GM23338 (cell line): ENCODE measurements around the gene CPEB3. TPM values are rescaled to one million over a fixed set of nuclear protein-coding genes. Genes with fewer than 3 reads are reported as not detected.

Experiments used
- ATAC-seq: fragments of 200-7000 bp; cut with Tn5 transposase; 3 replicates; pipeline ENCODE4 v1.9.1; 2020
- DNase-seq: peaks from one replicate; pipeline ENCODE4 v3.0.0-alpha.2; 2015; ENCODE audit warnings: low spot score
- H2AFZ ChIP-seq: fragments of 200-600 bp; sonication (generic); 2 replicates; pipeline ENCODE4 v1.8.0; 2016; ENCODE audit warnings: antibody characterized with exemption, mild to moderate bottlenecking, moderate library complexity
- H3F3A ChIP-seq: fragments of 200-600 bp; sonication (generic); replicated peaks from 2 replicates; pipeline ENCODE4 v1.8.0; 2017; ENCODE audit warnings: antibody characterized with exemption, mixed run types, low read depth
- H3K27ac ChIP-seq: fragments of 200-600 bp; sonication (generic); 2 replicates; pipeline ENCODE4 v1.6.1; 2016; ENCODE audit warnings: low read depth
- H3K27me3 ChIP-seq: fragments of 200-600 bp; sonication (generic); 2 replicates; pipeline ENCODE4 v1.8.0; 2016; ENCODE audit warnings: mild to moderate bottlenecking, mixed run types, moderate library complexity; ENCODE audit not compliant: insufficient read depth
- H3K36me3 ChIP-seq: fragments of 200-600 bp; sonication (generic); 2 replicates; pipeline ENCODE4 v1.8.0; 2016; ENCODE audit warnings: mild to moderate bottlenecking; ENCODE audit not compliant: insufficient read depth
- H3K4me1 ChIP-seq: fragments of 200-600 bp; sonication (generic); 2 replicates; pipeline ENCODE4 v1.8.0; 2016; ENCODE audit warnings: mild to moderate bottlenecking, moderate library complexity; ENCODE audit not compliant: insufficient read depth
- H3K4me2 ChIP-seq: fragments of 200-600 bp; sonication (generic); 2 replicates; pipeline ENCODE4 v1.7.1; 2017; ENCODE audit warnings: mixed run types
- H3K4me3 ChIP-seq: fragments of 200-600 bp; sonication (generic); 2 replicates; pipeline ENCODE4 v1.6.1; 2016; ENCODE audit warnings: mixed run types
- H3K79me2 ChIP-seq: fragments of 200-600 bp; sonication (generic); replicated peaks from 2 replicates; pipeline ENCODE4 v1.8.0; 2017; ENCODE audit warnings: mild to moderate bottlenecking; ENCODE audit not compliant: insufficient read depth
- H3K9me2 ChIP-seq: fragments of 200-600 bp; sonication (generic); 2 replicates; pipeline ENCODE4 v1.8.0; 2017; ENCODE audit not compliant: insufficient read depth
- H4K20me1 ChIP-seq: fragments of 200-600 bp; sonication (generic); replicated peaks from 2 replicates; pipeline ENCODE4 v1.8.0; 2017; ENCODE audit warnings: mild to moderate bottlenecking; ENCODE audit not compliant: insufficient read depth
- H3K27ac Mint-ChIP-seq: 2 replicates; pipeline ENCODE4 v1.8.0; 2020; ENCODE audit warnings: inconsistent platforms, mild to moderate bottlenecking, moderate library complexity, mixed read lengths
- H3K27me3 Mint-ChIP-seq: 3 replicates; pipeline ENCODE4 v1.8.0; 2022; ENCODE audit warnings: low read depth, mild to moderate bottlenecking, moderate library complexity, mixed read lengths, inconsistent platforms; ENCODE audit not compliant: insufficient read depth, poor library complexity
- H3K36me3 Mint-ChIP-seq: 3 replicates; pipeline ENCODE4 v1.8.0; 2021; ENCODE audit warnings: low read depth, mild to moderate bottlenecking, inconsistent platforms, moderate library complexity, mixed read lengths
- H3K4me1 Mint-ChIP-seq: 3 replicates; pipeline ENCODE4 v1.8.0; 2020; ENCODE audit warnings: mild to moderate bottlenecking, inconsistent platforms, mixed read lengths
- H3K4me3 Mint-ChIP-seq: 3 replicates; pipeline ENCODE4 v1.8.0; 2021; ENCODE audit warnings: moderate library complexity, mild to moderate bottlenecking, inconsistent platforms, mixed read lengths
- H3K9me3 Mint-ChIP-seq: 3 replicates; pipeline ENCODE4 v1.8.0; 2020; ENCODE audit warnings: moderate library complexity, mild to moderate bottlenecking, inconsistent platforms, mixed read lengths
- CREB1 ChIP-seq: fragments of 250-450 bp; sonication (Bioruptor Pico); IDR thresholded peaks from 2 replicates; pipeline ENCODE4 v1.5.0; 2020; ENCODE audit warnings: low read depth, mild to moderate bottlenecking, moderate library complexity
- CTCF ChIP-seq, 2 experiments: fragments of 200-600 bp in 1 of 2; sonication (generic) in 1 of 2; conservative IDR thresholded peaks; 2 replicates each; pipeline versions ENCODE4 v1.5.1 to v1.6.1; 2016 to 2017; ENCODE audit warnings: antibody characterized with exemption in 2 of 2, low read depth in 2 of 2, mild to moderate bottlenecking in 2 of 2, moderate library complexity in 1 of 2
- ETS1 ChIP-seq: IDR thresholded peaks from 2 replicates; pipeline ENCODE4 v1.6.1; 2016; ENCODE audit warnings: antibody characterized with exemption
- EZH2 ChIP-seq: fragments of 200-600 bp; sonication (generic); IDR thresholded peaks from one replicate; pipeline ENCODE4 v1.8.0; 2017; ENCODE audit warnings: antibody characterized with exemption, mild to moderate bottlenecking, low read depth; ENCODE audit not compliant: unreplicated experiment
- EZH2phosphoT487 ChIP-seq: fragments of 200-600 bp; sonication (generic); IDR thresholded peaks from one replicate; pipeline ENCODE4 v1.8.1; 2018; ENCODE audit warnings: antibody characterized with exemption; ENCODE audit not compliant: unreplicated experiment
- JUNB ChIP-seq: IDR thresholded peaks from one replicate; pipeline ENCODE4 v1.6.1; 2016; ENCODE audit warnings: antibody characterized with exemption; ENCODE audit not compliant: unreplicated experiment
- NANOG ChIP-seq: IDR thresholded peaks from 2 replicates; pipeline ENCODE4 v1.6.1; 2016; ENCODE audit warnings: antibody characterized with exemption, borderline replicate concordance
- POLR2AphosphoS5 ChIP-seq: IDR thresholded peaks from 2 replicates; pipeline ENCODE4 v1.6.1; 2016; ENCODE audit warnings: antibody characterized with exemption, low read depth
- REST ChIP-seq: IDR thresholded peaks from one replicate; pipeline ENCODE4 v1.6.1; 2018; ENCODE audit warnings: antibody characterized with exemption; ENCODE audit not compliant: unreplicated experiment
- STAT1 ChIP-seq: IDR thresholded peaks from one replicate; pipeline ENCODE4 v1.6.1; 2016; ENCODE audit warnings: antibody characterized with exemption; ENCODE audit not compliant: unreplicated experiment
- ZNF114 ChIP-seq: fragments of 250-450 bp; sonication (Bioruptor Pico); IDR thresholded peaks from 2 replicates; pipeline ENCODE4 v1.5.0; 2020; ENCODE audit warnings: mild to moderate bottlenecking, moderate library complexity
- ZNF331 ChIP-seq: fragments of 250-450 bp; sonication (Bioruptor Pico); IDR thresholded peaks from 2 replicates; pipeline ENCODE4 v1.5.0; 2020; ENCODE audit warnings: low read depth, mild to moderate bottlenecking, moderate library complexity
- ZNF462 ChIP-seq: fragments of 250-450 bp; sonication (Bioruptor Pico); IDR thresholded peaks from 2 replicates; pipeline ENCODE4 v1.5.0; 2020; ENCODE audit warnings: mild to moderate bottlenecking, moderate library complexity
- polyA plus RNA-seq: library from polyadenylated mRNA; unstranded; fragments of >200 nt; fragmentation: Nextera tagmentation; extraction: Ambion mirVana; gene quantifications from 2 replicates; pipeline ENCODE4 v1.2.1, GENCODE V29; 2016
- total RNA-seq: library from RNA; depleted of rRNA; stranded (reverse); fragments of >200 nt; shearing (Covaris generic); gene quantifications from 2 replicates; pipeline ENCODE4 v1.2.3, GENCODE V29; 2014

CPEB3 gene
- total and polyA plus RNA-seq, 2 experiments from 2014 or later: 0.74 to 1.9 TPM

GRCh38 chr10:92150823-92151222 is 140.1 kb downstream of the CPEB3 start:
- H3K79me2 ChIP-seq: no peaks in the 10 kb centered on the region
- H3K9me2 ChIP-seq: no peaks in the 10 kb centered on the region
- H3K27ac ChIP-seq: no peak overlapping the region
- Mint-ChIP-seq H3K27ac (no peak overlapping the region), H3K36me3 (no peaks in the 10 kb centered on the region), H3K4me3 (no peak overlapping the region), H3K4me1 (no peaks in the 10 kb centered on the region), H3K9me3 (no peaks in the 10 kb centered on the region), H3K27me3 (no peaks in the 10 kb centered on the region)
- H3K4me2 ChIP-seq: no peak overlapping the region
- H4K20me1 ChIP-seq: no peaks in the 10 kb centered on the region
- no peak for TF ChIP-seq EZH2phosphoT487
- no peak for TF ChIP-seq CREB1 (CRISPR knock-in tag)
- TF ChIP-seq ZNF331 (CRISPR knock-in tag): no peak
- no peak for TF ChIP-seq NANOG
- TF ChIP-seq JUNB: no peak
- TF ChIP-seq ZNF462 (CRISPR knock-in tag): no peak
- TF ChIP-seq ZNF114: no peak
- TF ChIP-seq REST: no peak
- no peak for TF ChIP-seq EZH2
- no peak for TF ChIP-seq ETS1
- TF ChIP-seq STAT1: no peak
- TF ChIP-seq CTCF (conservative IDR thresholded peaks at IDR 0.05; ENCODE audit: low read depth in 2 of 2): no peak
- TF ChIP-seq POLR2AphosphoS5: no peak
- no peaks in the 10 kb centered on the region for H3K36me3 ChIP-seq
- no peak for ATAC-seq
- no peaks in the 10 kb centered on the region for H3K27me3 ChIP-seq
- no peaks in the 10 kb centered on the region for H3K4me1 ChIP-seq
- no peak overlapping the region for H2AFZ ChIP-seq
- H3K4me3 ChIP-seq: no peak overlapping the region
- DNase-seq: no peak
- no peaks in the 10 kb centered on the region for H3F3A ChIP-seq
